GOT3 (cell line): ENCODE measurements around the gene HCRTR1.

Source experiments
- DNase-seq: peaks from one replicate; lab custom pipeline; 2025; ENCODE audit warnings: mixed read lengths; lab: John Stamatoyannopoulos, UW

Gene HCRTR1

DNA sequence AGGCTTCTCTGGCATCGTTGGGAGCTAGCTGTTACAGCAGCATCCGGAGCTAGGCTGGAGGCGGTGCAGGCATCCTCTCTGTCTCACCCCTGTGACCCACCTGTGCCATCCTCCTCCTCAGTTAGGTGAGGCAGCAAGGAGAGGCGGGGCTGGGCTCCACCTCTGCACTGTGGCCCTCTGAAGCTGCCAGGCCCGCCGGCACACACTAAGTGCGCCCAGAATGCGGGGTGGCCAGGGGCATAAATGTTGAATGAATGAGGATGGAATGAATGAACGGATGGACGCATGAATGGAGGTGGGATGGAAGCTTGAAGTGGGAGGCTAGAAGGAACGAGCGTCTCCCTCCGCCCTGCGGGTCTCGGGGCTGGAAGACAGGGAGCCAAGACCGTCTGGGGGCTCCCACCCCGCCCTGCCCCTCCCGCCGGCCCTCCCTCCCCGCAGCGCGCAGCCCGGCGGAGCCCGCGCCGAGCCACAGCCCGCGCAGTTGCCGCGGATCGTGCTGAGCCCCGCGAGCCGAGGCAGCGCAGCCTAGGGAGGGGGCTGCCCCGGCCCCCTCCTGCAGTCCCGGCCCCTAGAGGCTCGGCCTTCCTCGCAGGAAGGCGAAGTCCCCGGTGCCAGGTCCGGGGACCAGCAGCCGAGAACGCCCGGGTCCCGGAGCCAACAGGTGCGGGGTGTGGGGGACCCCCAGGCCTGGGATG is at the start of gene HCRTR1:
Gene HCRTR1 (plus strand): TSS at position 472 of the 698 bp plus-strand sequence. CDS start 1,504 bp downstream, outside the sequence.
- no peak for DNase-seq

GRCh38 chr1:31567956-31568570 is 49.4 kb upstream of the HCRTR1 start:
- DNase-seq = no peak

- DNase-seq = no peak
Observed at GRCh38 chr1:31568895-31569595, 48.4 kb upstream of the HCRTR1 start.

GRCh38 chr1:31569596-31570173 is 47.8 kb upstream of the HCRTR1 start:
- DNase-seq = no peak

- no peak for DNase-seq
Observed at GRCh38 chr1:31570228-31570627, 47.3 kb upstream of the HCRTR1 start.

DNA sequence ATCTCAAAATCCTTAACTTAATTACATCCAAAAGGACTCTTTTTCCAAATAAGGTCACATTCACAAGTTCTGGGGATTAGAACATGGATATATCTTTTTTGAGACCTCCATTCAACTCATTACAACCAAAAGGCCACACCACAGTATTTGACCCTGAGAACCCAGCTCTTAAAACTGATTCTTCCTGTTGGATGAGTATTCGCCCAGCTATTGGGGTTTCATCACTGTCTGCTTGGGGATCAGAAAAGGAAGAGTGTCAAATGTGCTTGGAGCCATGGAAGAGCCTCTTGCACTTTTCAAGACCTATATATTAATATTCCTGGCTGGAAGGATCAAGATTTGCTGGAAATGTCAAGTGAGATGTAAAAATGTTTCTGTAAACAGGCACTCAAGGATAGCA is 46.6 kb upstream of the HCRTR1 start:
- DNase-seq = no peak

DNA sequence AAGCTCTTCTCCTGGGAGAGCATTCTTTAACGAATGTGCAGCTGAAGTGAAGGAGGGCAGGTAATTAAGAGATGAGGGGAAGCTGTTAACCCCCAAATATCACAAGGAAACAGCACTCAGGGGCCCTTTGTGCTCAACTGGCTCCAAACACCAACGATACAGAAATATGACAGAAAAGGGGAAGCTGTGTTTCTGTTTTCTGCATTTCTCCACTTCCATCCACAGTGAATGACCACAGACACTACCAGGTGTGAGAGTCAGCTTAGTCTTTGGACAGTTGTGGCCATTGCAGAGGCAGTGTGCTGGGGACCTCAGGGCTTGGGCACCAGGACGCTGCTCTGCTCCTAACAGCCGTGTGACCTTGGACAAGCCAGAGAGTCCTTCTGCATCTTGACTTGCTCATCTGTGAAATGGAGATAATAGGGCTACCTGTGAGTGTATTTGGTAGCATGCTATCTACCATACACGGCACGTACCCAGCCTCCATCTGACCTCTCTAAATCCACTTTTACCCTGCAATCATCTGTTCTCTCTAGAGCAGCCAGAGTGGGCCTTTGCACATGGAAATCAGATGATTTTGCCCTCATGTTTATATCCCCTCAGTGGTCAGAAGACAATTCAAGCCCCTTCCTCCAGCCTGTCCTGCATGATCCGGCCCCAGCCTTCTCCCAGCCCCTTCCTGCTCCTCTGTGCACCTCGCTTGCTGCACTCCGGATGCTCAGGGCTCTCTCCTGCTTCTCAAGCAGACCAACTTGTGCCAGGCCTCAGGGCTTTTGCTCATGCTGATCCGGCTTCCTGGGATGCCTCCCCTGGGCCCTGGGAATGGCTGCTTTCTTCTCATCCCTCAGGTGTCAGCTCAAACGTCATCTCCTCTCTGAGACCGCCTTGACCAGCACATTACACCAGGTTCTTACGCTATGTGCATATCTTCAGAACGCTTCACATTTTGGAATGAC is 45.9 kb upstream of the HCRTR1 start:
- DNase-seq = no peak

GRCh38 chr1:31572323-31573104 is 45.0 kb upstream of the HCRTR1 start:
- DNase-seq = no peak

DNA sequence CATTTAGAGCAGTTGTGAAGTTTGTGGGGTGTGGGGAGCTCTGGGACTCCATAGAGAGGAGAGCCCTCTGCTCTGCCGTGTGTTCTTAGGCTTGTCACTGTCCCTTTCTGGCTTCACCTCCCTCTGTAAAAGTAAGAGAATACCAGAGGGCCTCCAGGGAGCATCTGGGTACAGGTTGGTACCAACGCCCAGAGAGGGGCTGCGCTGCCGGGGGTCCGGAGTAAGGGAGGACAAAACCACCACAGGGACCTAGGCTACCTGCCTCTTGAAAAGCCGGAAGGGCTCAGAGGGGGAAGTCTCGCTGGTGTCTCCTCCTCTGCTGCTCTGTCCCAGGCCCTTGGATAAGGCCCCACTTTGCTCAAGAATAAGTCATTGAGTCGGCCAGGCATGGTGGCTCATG is 44.2 kb upstream of the HCRTR1 start:
- DNase-seq = no peak

DNA sequence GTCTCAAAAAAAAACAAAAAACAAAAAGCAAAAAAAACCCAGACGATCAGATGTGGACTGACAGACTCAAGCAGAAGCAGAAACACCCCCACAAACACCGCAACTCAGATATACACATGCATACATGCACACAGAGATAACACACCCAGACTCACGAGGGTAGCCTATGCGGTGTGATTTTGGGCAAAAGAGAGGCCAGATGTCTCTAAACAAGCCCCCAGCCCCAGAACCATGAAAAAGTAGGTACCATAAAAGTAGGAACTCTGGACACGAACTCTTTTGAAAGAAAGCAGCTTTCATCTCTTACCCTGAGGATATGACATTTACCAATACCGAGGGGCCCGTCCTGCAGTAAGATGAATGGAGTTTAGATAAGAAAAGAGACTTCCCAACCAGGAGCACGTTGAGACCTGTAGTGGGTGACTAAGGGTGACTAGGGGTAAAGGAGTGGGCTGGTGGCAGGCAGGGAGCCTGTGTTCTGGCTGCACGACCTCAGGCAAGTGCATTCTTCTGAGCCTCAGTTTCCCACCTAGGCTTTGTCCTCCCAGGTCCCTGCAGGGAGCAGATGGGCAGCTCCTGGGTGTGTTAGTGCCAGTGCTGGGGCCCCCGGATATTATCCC is 42.6 kb upstream of the HCRTR1 start:
- DNase-seq = no peak

DNA sequence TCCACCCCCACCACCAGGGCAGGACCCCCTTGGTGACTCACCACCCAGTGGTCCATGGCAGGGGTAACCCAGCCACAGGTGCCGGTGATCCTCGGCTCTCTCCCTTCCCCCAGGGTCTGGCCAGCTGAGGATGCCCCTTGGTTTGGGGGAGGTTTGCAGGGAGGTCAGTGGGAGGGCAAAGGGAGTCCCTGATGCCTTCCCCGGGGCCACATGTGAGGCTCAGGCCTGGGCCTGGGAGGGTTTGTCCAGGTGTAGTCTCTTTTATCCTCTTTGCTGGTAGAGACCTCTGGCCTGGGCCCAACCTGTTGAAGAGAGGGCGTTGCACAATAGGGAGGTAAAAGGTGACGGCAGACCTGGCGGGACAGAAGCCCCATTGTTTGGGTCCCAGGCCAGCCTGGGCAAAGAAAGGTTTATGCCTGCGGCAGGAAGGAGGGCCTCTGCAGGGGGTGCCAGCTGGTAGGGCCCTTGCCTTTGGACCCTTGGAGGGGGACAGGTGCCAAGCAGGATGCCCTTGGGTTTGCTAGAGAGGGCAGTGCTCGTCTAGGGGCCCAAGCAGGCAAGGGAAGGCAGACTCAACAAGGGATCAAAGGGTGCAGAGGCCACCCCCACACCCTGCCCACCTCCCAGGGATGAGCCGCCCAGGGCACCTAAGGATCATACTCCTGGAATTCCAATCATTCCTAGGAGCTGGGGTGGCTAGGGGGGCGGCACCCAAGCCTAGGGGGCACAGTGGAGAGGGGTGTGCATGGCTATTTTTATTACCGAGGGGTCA is 41.9 kb upstream of the HCRTR1 start:
- DNase-seq = no peak

DNA sequence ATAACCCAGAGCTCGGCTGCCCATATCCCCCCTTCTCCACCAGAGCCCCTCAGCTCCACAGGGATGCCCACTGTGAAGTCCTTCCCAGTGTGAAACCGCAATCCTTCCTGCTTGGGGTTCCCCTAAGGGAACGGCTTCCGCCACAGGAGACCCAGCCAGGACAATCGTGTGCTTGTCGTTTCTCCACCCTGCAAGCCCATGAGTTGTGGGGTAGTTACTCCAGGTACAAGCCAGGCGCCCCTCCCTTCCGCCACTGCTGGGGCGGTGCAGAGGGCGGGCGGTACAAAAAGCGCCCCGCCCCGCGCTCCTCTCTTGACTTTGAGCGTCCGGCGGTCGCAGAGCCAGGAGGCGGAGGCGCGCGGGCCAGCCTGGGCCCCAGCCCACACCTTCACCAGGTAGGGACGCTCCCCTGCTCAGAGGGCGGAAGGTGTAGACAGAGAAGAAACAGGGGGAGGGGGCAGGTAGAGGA is 41.3 kb upstream of the HCRTR1 start, which contains the start of gene TINAGL1:
Gene TINAGL1 (plus strand): TSS at position 315 of the 469 bp plus-strand sequence. CDS start 634 bp downstream, outside the sequence.
- DNase-seq = no peak

- DNase-seq = no peak
Observed at GRCh38 chr1:31576743-31577455, 40.6 kb upstream of the HCRTR1 start.

DNA sequence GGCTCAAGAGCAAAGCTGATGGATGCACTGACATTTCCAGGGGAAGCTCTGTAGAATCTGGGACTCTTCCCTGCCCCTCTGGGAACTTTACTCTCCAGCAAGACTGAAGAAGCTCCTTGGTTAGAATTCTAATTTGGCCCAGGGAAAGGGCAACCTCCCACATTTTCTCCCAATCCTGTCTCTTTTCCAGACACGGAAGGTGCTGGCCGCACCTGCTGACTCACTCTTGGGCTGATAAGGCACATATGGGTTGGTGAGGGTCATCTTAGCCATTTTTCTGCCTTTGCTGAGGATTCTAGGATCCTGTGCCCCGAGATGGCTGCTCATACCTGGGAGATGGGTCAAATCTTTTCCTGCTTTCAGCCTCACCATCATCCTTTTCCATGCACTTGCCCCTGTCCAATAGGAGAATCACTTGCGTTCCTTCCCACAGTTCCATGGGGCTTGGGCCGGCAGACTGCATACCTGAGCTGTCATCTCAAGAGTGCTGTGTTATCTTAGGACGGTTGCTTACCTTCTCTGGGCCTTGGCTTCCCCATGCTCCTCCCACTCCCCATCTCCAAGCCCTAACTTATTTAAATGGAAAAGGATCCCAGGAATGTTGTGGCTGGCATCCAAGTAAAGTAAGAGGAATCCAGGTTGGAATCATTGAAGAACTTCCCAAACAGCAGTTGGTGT is 39.8 kb upstream of the HCRTR1 start:
- no peak for DNase-seq

- no peak for DNase-seq
Observed at GRCh38 chr1:31579374-31579773, 38.1 kb upstream of the HCRTR1 start.

- DNase-seq = no peak
Observed at GRCh38 chr1:31580513-31580870, 37.0 kb upstream of the HCRTR1 start.

GRCh38 chr1:31580891-31581603 is 36.4 kb upstream of the HCRTR1 start:
- DNase-seq = no peak
